GM18499 (cell line): ENCODE measurements around the gene NSFL1C.
"Not testable (repeated sequence)": the region's sequence is repeated elsewhere in the genome, so short reads cannot be mapped to it uniquely, and the experiment has no call there.

Source experiments
- ATAC-seq: cut with Tn5 transposase; IDR thresholded peaks from one replicate; pipeline ENCODE4 v1.9.1; 2021; ENCODE audit warnings: moderate number of reproducible peaks; ENCODE audit not compliant: insufficient read depth, unreplicated experiment

NSFL1C gene

GRCh38 chr20:1429143-1429728 is 37.4 kb downstream of the NSFL1C start:
- no peak for ATAC-seq

- no peak for ATAC-seq
Measured at GRCh38 chr20:1427457-1428054, 39.1 kb downstream of the NSFL1C start.

GRCh38 chr20:1426231-1426849 is 40.3 kb downstream of the NSFL1C start:
- ATAC-seq = no peak

- no peak for ATAC-seq
Measured at GRCh38 chr20:1424336-1424735, 42.3 kb downstream of the NSFL1C start.

- ATAC-seq = no peak
Measured at GRCh38 chr20:1423625-1424106, 43.0 kb downstream of the NSFL1C start.

GRCh38 chr20:1423206-1423605 is 43.4 kb downstream of the NSFL1C start:
- ATAC-seq = no peak

GRCh38 chr20:1422753-1423152 is 43.9 kb downstream of the NSFL1C start:
- no peak for ATAC-seq

- ATAC-seq = no peak
Measured at GRCh38 chr20:1420066-1420465, 46.6 kb downstream of the NSFL1C start.

GRCh38 chr20:1418350-1418749 is 48.3 kb downstream of the NSFL1C start:
- ATAC-seq = no peak

GRCh38 chr20:1417790-1418189 is 48.9 kb downstream of the NSFL1C start:
- ATAC-seq = no peak

GRCh38 chr20:1417273-1417672 is 49.4 kb downstream of the NSFL1C start:
- no peak for ATAC-seq

GRCh38 chr20:1415667-1416468 is 50.8 kb downstream of the NSFL1C start:
- no peak for ATAC-seq

GRCh38 chr20:1414982-1415381 is 51.7 kb downstream of the NSFL1C start:
- ATAC-seq = no peak

GRCh38 chr20:1405801-1406200 is 60.8 kb downstream of the NSFL1C start:
- ATAC-seq = no peak

- no peak for ATAC-seq
Measured at GRCh38 chr20:1403624-1404023, 63.0 kb downstream of the NSFL1C start.

- no peak for ATAC-seq
Measured at GRCh38 chr20:1402149-1402548, 64.5 kb downstream of the NSFL1C start.

- ATAC-seq = no peak
Measured at GRCh38 chr20:1401451-1401907, 65.2 kb downstream of the NSFL1C start.

- not testable (repeated sequence) for ATAC-seq
Measured at GRCh38 chr20:1399678-1400366, 66.8 kb downstream of the NSFL1C start.

- ATAC-seq = not testable (repeated sequence)
Measured at GRCh38 chr20:1398185-1398584, 68.5 kb downstream of the NSFL1C start.

GRCh38 chr20:1397710-1398109 is 68.9 kb downstream of the NSFL1C start:
- ATAC-seq = no peak
